Endodermal cell (in vitro differentiated cells): ENCODE data around the gene PIH1D2. TPM values are rescaled to one million over a fixed set of nuclear protein-coding genes. Genes with fewer than 3 reads are reported as not detected.

Experiments
- DNase-seq: peaks from one replicate; pipeline ENCODE4 v3.0.0-alpha.2; 2017
- H3K27ac ChIP-seq: 2 replicates; pipeline ENCODE4 v1.5.1; 2013; ENCODE audit warnings: mild to moderate bottlenecking, low read depth, low read length, moderate library complexity
- H3K27me3 ChIP-seq: 2 replicates; pipeline ENCODE4 v1.6.1; 2013; ENCODE audit warnings: mild to moderate bottlenecking, low read length, moderate library complexity; ENCODE audit not compliant: insufficient read depth, control insufficient read depth, poor library complexity, severe bottlenecking
- H3K36me3 ChIP-seq: 2 replicates; pipeline ENCODE4 v1.7.0; 2013; ENCODE audit warnings: mild to moderate bottlenecking, low read length, moderate library complexity; ENCODE audit not compliant: control insufficient read depth, insufficient read depth
- H3K4me1 ChIP-seq: one replicate; pipeline ENCODE4 v1.7.0; 2013; ENCODE audit warnings: low read length; ENCODE audit not compliant: control insufficient read depth, insufficient read depth
- H3K4me3 ChIP-seq: 2 replicates; pipeline ENCODE4 v1.5.1; 2013; ENCODE audit warnings: mild to moderate bottlenecking, low read length, moderate library complexity
- H3K9ac ChIP-seq: 2 replicates; pipeline ENCODE4 v1.6.1; 2013; ENCODE audit warnings: mild to moderate bottlenecking, low read length, moderate library complexity; ENCODE audit not compliant: poor library complexity, severe bottlenecking; ENCODE audit errors: extremely low read depth
- H3K9me3 ChIP-seq: 2 replicates; pipeline ENCODE4 v1.6.1; 2013; ENCODE audit warnings: mild to moderate bottlenecking, low read length, moderate library complexity; ENCODE audit not compliant: control insufficient read depth
- H3K27ac Mint-ChIP-seq: 2 replicates; pipeline ENCODE4 v1.8.0; 2020; ENCODE audit warnings: mixed read lengths
- H3K27me3 Mint-ChIP-seq: 2 replicates; pipeline ENCODE4 v1.8.0; 2021; ENCODE audit warnings: mild to moderate bottlenecking, mixed read lengths; ENCODE audit not compliant: insufficient read depth
- H3K36me3 Mint-ChIP-seq: 2 replicates; pipeline ENCODE4 v1.8.0; 2020; ENCODE audit warnings: low read depth, mixed read lengths
- H3K4me1 Mint-ChIP-seq: 2 replicates; pipeline ENCODE4 v1.8.0; 2020; ENCODE audit warnings: mixed read lengths
- H3K4me3 Mint-ChIP-seq: 2 replicates; pipeline ENCODE4 v1.8.0; 2020; ENCODE audit warnings: mild to moderate bottlenecking, moderate library complexity, mixed read lengths
- H3K9me3 Mint-ChIP-seq: 2 replicates; pipeline ENCODE4 v1.8.0; 2020; ENCODE audit warnings: mild to moderate bottlenecking, mixed read lengths
- CTCF ChIP-seq: fragments of 200-600 bp; sonication (generic); conservative IDR thresholded peaks from 2 replicates; pipeline ENCODE4 v1.5.0; 2021; ENCODE audit warnings: antibody characterized with exemption, mild to moderate bottlenecking
- WGBS, 2 experiments: methylation state at CpG; one replicate each; pipeline versions ENCODE4 v1.1.5 to v1.1.7; 2013; ENCODE audit warnings: missing lambda C conversion rate in 2 of 2, mixed read lengths in 1 of 2; ENCODE audit not compliant: insufficient coverage in 1 of 2, insufficient read length in 1 of 2; 5-methylcytosine and 5-hydroxymethylcytosine counted together
- total RNA-seq, 2 donors: library from RNA; stranded (reverse); fragmentation: NEBNext Ultra II Directional in 1 of 2; extraction: Animal tissue kit (Norgen Biotek cat#: 25700) in 1 of 2; gene quantifications; 2 replicates in 1 of 2; 3 replicates in 1 of 2; pipeline ENCODE4 v1.2.1, GENCODE V29; 2021

The PIH1D2 gene
- total RNA-seq, 2 donors from 2014 or later: 1.5 to 1.9 TPM

DNA sequence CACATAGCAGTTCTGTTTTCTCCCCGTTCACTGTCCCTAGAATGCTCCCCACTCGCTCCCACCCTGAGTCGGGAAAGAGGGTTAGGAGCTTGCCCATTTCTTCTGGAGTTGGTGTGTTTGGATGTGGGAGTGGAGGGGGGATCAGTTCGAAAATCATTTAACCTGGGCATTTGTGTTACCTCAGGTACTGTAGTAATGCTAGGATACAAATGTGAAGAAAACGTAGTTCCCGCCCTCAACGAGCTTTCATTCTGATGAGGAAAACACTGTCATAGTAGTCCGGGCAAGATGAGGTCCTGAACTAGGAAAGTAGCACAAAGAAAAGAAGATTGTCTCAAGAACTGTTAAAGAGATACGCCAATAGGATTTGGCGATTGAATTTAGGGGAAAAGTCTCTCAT is 13.4 kb upstream of the PIH1D2 start:
- Mint-ChIP-seq H3K36me3 (peaks cover 72% of the 10 kb centered on the region), H3K9me3 (no peaks in the 10 kb centered on the region), H3K27ac (peak overlapping the region; percentile 97), H3K27me3 (no peaks in the 10 kb centered on the region), H3K4me1 (peaks cover 20% of the 10 kb centered on the region), H3K4me3 (peak overlapping the region; percentile 99)
- Histone ChIP-seq H3K36me3 (peaks cover 73% of the 10 kb centered on the region), H3K4me1 (no peaks in the 10 kb centered on the region), H3K9me3 (no peaks in the 10 kb centered on the region), H3K4me3 (peak overlapping the region; percentile 97), H3K27ac (no peak overlapping the region), H3K9ac (peak overlapping the region; percentile 79), H3K27me3 (no peaks in the 10 kb centered on the region)
- no peak for DNase-seq
- TF ChIP-seq CTCF: no peak
- 19 to 33% methylated on average over 7 to 10 of the region's 10 CpGs for WGBS, 2 experiments

DNA sequence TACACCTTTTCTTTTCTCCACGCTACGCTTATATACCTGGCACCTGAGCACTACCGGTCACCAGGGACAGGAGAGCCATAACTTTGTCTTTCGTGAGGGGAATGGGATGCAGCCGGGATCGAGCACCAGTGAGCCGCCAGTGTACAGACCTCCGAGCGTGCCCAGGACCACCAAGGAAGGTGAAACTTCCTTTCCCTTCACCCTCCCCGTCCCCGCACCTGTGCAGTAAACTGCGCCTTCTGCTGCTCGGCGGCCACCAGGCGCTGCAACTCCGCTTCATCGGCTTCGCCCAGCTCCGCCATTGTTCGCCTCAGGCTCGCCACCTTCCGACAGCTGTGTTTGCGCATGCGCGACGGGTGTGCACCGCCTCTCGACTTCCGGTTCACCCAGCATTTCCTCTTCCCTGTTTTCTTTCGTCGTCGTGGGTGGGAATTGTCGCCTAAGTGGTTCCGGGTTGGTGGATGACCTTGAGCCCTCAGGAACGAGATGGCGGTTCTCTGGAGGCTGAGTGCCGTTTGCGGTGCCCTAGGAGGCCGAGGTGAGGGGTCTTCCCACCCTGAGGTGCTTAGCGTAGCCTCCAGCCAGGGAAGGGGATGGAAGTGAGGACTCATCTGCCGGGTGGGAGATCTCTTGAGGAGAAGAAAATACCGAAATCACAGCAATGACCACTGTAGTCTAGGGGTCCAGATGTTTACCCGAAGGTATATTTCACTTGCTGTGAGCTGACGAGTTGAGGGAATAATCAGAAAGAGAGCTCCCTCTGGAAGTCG is 12.8 kb upstream of the PIH1D2 start, which contains the start of the genes SDHD and TIMM8B:
Gene SDHD (plus strand): TSS at position 452 of the 770 bp plus-strand sequence. CDS start 35 bp downstream, at position 487.
Gene TIMM8B (minus strand): TSS at position 335 of the 770 bp plus-strand sequence. CDS start 33 bp downstream, at position 302.
- Histone ChIP-seq H3K36me3 (peaks cover 73% of the 10 kb centered on the region), H3K4me3 (peak within 1 kb of the TSS; percentile 97), H3K9me3 (no peaks in the 10 kb centered on the region), H3K4me1 (no peaks in the 10 kb centered on the region), H3K27me3 (no peaks in the 10 kb centered on the region), H3K9ac (peak within 1 kb of the TSS; percentile 79), H3K27ac (no peak within 1 kb of the TSS)
- Mint-ChIP-seq H3K27me3 (no peaks in the 10 kb centered on the region), H3K4me1 (peaks cover 20% of the 10 kb centered on the region), H3K36me3 (peaks cover 69% of the 10 kb centered on the region), H3K9me3 (no peaks in the 10 kb centered on the region), H3K4me3 (peak within 1 kb of the TSS; percentile 99), H3K27ac (peak within 1 kb of the TSS; percentile 97)
- 0% methylated on average over 32 to 45 of the region's 45 CpGs for WGBS, 2 experiments
- TF ChIP-seq CTCF: peak; percentile 55
- peak; percentile 98 for DNase-seq

GRCh38 chr11:112085822-112086421 is 12.1 kb upstream of the PIH1D2 start:
- Mint-ChIP-seq H3K4me1 (peaks cover 20% of the 10 kb centered on the region), H3K36me3 (peaks cover 63% of the 10 kb centered on the region), H3K27me3 (no peaks in the 10 kb centered on the region), H3K4me3 (peak overlapping the region; percentile 99), H3K9me3 (no peaks in the 10 kb centered on the region), H3K27ac (peak overlapping the region; percentile 97)
- Histone ChIP-seq H3K9me3 (no peaks in the 10 kb centered on the region), H3K36me3 (peaks cover 67% of the 10 kb centered on the region), H3K4me1 (no peaks in the 10 kb centered on the region), H3K9ac (peak overlapping the region; percentile 79), H3K27ac (no peak overlapping the region), H3K4me3 (peak overlapping the region; percentile 97), H3K27me3 (no peaks in the 10 kb centered on the region)
- DNase-seq: no peak
- no peak for TF ChIP-seq CTCF
- 2 to 4% methylated on average over 13 to 19 of the region's 19 CpGs for WGBS, 2 experiments
